Embryonic facial prominence (tissue), 1 donor: ENCODE measurements around the gene RNF167.

Experiments
- DNase-seq: peaks from one replicate; pipeline ENCODE4 v3.0.0-alpha.2; 2016; ENCODE audit errors: extremely low spot score

RNF167 gene

GRCh38 chr17:4939796-4940554, at the start of gene RNF167, which contains the start of gene SLC25A11:
RNF167 (plus strand) TSS chr17:4940268; CDS start chr17:4940910, 642 bp downstream.
SLC25A11 (minus strand) TSS chr17:4940046; CDS start chr17:4939910, 136 bp downstream.
- DNase-seq, result peak; percentile 100

GRCh38 chr17:4891411-4892410, 48.4 kb upstream of the RNF167 start:
- no peak for DNase-seq

DNA sequence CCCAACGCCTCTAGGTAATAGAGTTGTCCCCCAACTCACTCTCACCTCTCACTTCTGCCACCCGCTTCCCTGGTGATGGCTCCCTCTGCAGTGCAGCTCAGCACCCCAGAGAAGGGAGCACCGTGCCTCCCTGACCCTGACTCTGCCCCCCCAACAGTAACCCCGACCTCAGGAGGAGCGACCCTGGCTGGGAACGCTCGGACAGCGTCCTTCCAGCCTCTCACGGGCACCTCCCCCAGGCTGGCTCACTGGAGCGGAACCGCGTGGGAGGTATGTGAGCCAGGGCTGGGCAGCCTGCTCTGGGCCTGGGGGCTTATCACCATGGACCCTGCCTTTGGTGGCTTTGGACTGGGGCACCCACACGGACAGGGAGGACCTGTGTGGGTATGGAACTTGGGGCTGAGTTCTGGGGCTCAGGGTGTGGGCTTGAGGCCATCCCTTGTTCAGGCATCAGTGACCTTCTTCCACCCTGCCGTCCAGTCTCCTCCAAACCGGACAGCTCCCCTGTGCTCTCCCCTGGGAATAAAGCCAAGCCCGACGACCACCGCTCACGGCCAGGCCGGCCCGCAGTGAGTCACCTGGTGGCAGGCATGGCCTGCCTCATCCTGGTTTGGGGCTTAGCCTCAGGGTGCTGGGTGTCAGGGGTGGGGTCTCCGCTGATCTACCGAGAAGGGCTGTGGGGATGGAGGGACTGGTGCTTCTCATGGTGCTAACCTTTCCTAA, 47.4 kb upstream of the RNF167 start:
- no peak for DNase-seq

- no peak for DNase-seq
Measured at GRCh38 chr17:4893272-4893671, 46.8 kb upstream of the RNF167 start.

- no peak for DNase-seq
Measured at GRCh38 chr17:4893721-4894560, 46.1 kb upstream of the RNF167 start.

- no peak for DNase-seq
Measured at GRCh38 chr17:4895121-4895520, 44.9 kb upstream of the RNF167 start.

- no peak for DNase-seq
Measured at GRCh38 chr17:4895657-4896331, 44.3 kb upstream of the RNF167 start.

DNA sequence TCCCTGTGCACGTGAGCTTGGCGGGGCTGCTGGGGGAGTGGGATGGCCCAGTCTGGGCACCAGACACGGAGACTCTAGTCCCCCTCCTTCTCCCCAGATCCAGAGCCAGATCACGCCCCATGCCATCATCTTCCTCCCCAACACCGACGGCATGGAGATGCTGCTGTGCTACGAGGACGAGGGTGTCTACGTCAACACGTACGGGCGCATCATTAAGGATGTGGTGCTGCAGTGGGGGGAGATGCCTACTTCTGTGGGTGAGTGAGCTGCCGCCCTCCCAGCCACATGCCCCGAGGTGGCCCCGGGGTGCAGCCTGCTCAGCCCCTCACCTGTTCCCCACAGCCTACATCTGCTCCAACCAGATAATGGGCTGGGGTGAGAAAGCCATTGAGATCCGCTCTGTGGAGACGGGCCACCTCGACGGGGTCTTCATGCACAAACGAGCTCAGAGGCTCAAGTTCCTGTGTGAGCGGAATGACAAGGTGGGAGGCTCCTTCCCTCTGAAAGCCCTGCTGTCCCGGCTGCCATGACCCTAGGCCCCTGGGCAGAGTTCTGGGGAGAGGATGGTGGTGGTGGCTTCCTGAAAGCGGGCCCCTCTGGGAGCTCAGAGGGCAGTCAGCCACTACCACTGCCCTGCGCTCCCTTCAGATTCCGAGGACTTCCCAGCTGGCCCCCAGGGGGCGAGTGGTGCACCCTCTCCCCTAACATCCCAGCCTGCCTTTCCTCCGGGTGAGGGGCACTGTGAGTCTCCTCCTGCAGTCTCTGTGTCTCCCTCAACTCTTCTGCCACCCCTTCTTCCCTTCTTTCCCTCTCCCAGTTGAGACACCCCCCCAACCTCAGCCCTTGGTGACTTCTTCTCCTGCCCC, 43.5 kb upstream of the RNF167 start:
- no peak for DNase-seq

- no peak for DNase-seq
Measured at GRCh38 chr17:4897198-4897687, 42.8 kb upstream of the RNF167 start.

DNA sequence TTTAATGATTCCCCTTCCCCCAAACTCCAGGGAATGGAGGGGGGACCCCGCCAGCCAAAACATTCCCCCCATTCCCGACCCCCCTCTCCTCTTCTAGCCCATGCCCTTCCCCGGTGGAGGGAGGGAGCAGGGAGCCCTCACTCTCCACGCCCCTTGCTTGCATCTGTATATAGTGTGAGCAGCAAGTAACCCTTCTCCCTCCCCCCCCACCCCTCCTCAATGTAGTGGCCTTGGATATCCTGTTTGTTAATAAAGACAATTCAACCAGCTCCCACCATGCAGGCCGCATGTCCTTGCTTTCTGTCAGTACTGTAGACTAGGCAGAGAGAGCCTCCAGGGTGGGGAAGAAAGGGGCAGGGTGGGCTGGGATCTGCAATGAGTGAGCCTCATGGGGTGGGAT, 42.3 kb upstream of the RNF167 start:
- DNase-seq, result no peak

- no peak for DNase-seq
Measured at GRCh38 chr17:4898351-4898750, 41.7 kb upstream of the RNF167 start.

GRCh38 chr17:4898927-4899326, 41.1 kb upstream of the RNF167 start:
- no peak for DNase-seq

DNA sequence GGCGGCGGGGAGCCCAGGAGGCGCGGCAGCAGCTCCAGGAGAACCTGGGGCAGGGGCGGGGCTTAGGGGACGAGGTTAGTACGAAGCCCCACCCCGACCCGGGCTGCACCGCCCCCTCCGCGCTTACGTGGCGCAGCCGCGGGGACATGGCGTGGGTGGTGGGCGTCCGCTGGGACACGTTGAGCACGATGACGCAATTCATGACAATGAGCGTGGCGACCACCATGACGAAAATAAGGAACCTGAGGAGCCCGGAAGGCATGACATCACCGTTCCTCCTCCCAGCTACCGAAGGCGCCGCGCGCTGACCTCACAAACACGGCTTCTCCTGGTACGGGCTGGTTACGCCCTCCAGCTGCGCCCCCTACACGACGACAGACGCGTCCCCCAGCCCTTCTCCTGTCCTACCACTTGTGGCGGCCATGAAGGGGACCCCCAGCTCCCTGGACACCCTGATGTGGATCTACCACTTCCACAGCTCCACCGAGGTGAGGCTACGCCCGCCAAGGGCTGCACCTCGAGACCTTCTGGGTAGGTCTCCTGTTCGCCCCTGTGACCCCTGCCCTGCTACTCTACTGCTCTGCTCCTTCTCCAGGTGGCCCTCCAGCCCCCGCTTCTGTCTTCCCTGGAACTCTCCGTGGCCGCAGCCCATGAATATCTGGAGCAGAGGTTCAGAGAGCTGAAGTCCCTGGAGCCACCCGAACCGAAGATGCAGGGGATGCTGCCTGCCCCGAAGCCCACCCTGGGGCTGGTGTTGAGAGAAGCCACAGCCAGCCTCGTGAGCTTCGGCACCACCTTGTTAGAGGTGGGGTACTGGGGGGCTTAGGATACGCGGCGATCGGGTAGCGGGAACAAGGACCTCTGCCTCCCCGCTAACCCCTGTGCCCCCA, 40.5 kb upstream of the RNF167 start, which contains the start of gene C17orf107:
TSS of gene C17orf107 (plus strand) at position 196 of the 890 bp plus-strand sequence. CDS start at position 423, 227 bp downstream.
- DNase-seq, result peak; percentile 83

DNA sequence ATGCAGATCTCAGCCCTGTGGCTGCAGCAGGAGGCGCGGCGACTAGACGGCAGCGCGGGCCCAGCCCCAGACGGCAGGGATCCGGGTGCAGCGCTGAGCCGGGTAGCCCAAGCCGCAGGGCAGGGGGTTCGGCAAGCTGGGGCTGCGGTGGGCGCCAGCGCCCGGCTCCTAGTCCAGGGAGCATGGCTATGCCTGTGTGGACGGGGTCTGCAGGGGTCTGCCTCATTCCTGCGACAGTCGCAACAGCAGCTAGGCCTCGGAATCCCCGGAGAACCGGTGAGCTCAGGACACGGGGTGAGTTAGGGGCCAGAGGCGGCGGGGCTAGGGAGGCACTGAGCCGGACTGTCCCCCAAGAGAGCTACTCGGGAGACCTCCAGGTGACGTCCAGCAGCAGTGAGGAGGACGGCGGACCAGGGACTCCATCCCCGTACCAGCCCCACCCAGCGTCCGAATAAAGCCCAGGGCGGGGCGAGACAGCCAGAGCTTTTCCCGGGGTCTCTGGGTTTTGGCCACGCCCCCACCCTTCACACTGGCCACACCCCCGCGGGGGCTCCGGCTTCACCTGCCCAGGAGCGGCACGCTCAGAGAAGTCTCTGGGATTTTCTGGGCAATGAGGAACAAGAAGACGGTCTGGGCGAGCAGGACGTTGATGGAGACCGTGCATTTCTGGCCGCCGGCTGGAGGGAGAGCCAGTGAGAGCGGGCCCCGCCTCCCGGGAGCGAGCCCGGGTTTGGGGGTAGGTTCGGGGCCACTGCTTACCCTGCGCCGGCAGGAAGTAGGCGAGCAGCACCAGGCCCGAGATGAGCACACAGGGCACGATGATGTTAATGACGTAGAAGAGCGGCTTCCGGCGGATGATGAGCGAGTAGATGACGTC, 39.6 kb upstream of the RNF167 start:
- DNase-seq, result peak; percentile 45

DNA sequence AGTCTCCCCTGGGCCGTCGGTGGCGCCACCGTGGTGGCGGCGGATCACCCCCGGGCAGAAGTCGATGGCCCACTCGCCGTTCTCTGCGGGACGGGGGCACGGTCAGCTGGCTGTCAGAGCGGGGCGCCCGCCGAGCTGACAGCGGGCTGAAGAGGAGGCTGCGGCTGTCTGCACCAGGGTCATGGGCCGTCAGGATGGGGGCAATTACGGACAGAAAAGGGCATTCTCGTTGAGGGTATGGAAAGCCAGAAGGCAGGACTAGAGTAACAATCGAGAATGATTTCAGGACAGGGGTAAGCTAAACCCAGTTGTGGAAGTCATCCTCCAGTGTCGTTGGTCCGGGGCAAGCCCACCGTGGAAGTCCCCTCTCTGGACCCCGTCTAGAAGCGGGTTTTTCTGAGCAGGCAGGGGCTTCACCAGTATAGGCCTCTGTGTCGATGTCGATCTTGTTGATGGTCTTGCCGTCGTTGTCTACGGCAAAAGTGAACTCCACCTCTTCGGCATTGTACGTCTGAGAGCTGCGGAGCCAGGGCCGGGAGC, 38.9 kb upstream of the RNF167 start:
- no peak for DNase-seq

- no peak for DNase-seq
Measured at GRCh38 chr17:4901648-4902344, 38.3 kb upstream of the RNF167 start.
